Progenitor cell of endocrine pancreas (in vitro differentiated cells): ENCODE data around the gene SELENOW. TPM values are rescaled to one million over a fixed set of nuclear protein-coding genes. Genes with fewer than 3 reads are reported as not detected.

Experiments
- DNase-seq: peaks from one replicate; pipeline ENCODE4 v3.0.0; 2021; ENCODE audit warnings: low spot score; ENCODE audit not compliant: unreplicated experiment
- H3K27ac Mint-ChIP-seq: 2 replicates; pipeline ENCODE4 v1.8.0; 2021; ENCODE audit warnings: mild to moderate bottlenecking, moderate library complexity, mixed read lengths
- H3K27me3 Mint-ChIP-seq: 2 replicates; pipeline ENCODE4 v1.8.0; 2021; ENCODE audit warnings: mixed read lengths
- H3K36me3 Mint-ChIP-seq: 2 replicates; pipeline ENCODE4 v1.8.0; 2022; ENCODE audit warnings: mixed read lengths; ENCODE audit not compliant: insufficient read depth
- H3K4me1 Mint-ChIP-seq: 2 replicates; pipeline ENCODE4 v1.8.0; 2021; ENCODE audit warnings: low read depth, mixed read lengths
- H3K4me3 Mint-ChIP-seq: 2 replicates; pipeline ENCODE4 v1.8.0; 2021; ENCODE audit warnings: low read depth, mild to moderate bottlenecking, moderate library complexity, mixed read lengths
- H3K9me3 Mint-ChIP-seq: 2 replicates; pipeline ENCODE4 v1.8.0; 2021; ENCODE audit warnings: low read depth, mixed read lengths
- total RNA-seq: library from RNA; stranded (reverse); gene quantifications from 2 replicates; pipeline ENCODE4 v1.2.1, GENCODE V29; 2021
- TF ChIP-seq, protein P1 (sequence below): fragments of 200-600 bp; sonication (generic); IDR thresholded peaks from one replicate; pipeline ENCODE4 v1.5.0; 2021; ENCODE audit warnings: antibody characterized with exemption, mild to moderate bottlenecking; ENCODE audit not compliant: unreplicated experiment

The SELENOW gene
- total RNA-seq, 1 donor from 2014 or later, result 392 TPM

DNA sequence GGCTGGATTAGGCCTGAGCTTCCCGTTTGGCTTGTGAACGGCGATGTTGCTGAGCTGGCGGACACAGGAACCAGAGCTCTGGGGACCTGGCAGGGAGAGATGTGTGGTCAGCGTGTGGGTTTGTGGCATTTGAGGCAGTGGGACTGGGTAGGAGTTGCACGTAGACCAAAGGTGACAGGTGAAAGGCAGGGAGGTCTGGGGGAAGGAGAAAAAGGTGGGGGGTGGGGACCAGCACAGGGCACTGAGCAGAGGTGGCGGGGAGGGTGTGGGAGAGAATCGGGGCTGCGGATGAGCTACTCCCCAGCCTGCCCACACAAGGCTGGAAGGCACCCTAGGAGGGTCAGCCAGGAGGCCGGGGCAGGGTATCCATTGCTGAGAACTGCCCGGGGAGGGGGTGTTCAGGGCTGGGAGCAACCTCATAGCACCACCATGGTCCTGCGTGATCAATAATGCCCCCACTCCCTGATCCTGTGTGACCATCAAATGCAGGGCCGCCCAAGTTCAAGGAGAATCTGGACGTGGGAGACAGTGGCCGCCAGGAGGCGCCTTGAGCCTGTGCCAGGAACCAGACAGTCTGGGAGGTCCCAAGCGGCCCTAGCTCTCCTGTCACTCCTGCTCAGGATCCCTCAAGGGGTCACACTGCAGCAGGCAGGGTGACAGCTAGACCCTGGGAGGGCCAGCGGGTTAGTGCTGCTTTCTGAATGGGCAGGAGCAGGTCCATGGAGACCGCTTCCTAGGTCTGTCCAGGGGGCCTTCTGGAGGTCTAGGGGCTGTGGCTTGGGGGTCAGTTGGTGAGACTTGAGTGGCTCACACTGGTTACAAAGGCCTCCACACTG, 12.8 kb upstream of the SELENOW start:
- DNase-seq, result peak; percentile 66
- H3K36me3 Mint-ChIP-seq, result no peaks in the 10 kb centered on the region
- H3K27me3 Mint-ChIP-seq, result no peaks in the 10 kb centered on the region
- TF ChIP-seq, protein P1, sequence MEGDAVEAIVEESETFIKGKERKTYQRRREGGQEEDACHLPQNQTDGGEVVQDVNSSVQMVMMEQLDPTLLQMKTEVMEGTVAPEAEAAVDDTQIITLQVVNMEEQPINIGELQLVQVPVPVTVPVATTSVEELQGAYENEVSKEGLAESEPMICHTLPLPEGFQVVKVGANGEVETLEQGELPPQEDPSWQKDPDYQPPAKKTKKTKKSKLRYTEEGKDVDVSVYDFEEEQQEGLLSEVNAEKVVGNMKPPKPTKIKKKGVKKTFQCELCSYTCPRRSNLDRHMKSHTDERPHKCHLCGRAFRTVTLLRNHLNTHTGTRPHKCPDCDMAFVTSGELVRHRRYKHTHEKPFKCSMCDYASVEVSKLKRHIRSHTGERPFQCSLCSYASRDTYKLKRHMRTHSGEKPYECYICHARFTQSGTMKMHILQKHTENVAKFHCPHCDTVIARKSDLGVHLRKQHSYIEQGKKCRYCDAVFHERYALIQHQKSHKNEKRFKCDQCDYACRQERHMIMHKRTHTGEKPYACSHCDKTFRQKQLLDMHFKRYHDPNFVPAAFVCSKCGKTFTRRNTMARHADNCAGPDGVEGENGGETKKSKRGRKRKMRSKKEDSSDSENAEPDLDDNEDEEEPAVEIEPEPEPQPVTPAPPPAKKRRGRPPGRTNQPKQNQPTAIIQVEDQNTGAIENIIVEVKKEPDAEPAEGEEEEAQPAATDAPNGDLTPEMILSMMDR, result peak; percentile 91
- peaks cover 21% of the 10 kb centered on the region for H3K4me1 Mint-ChIP-seq
- H3K9me3 Mint-ChIP-seq, result peaks cover 2% of the 10 kb centered on the region
- H3K4me3 Mint-ChIP-seq, result no peak overlapping the region
- no peak overlapping the region for H3K27ac Mint-ChIP-seq

DNA sequence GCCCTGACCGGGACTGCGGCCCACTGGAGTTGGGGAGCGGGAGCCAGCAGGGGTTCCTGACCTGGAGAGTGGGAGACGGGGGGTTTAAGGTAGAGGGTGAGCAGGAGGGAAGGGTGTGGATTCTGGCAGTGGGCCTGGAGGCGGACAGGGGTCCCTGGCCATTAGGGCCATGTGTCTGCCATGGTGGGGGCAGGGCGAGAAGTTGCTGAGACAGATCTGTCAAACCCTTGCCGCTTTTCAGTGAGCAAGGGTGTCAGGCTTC, 12.2 kb upstream of the SELENOW start:
- Mint-ChIP-seq H3K27me3 (no peaks in the 10 kb centered on the region), H3K36me3 (no peaks in the 10 kb centered on the region), H3K4me1 (peaks cover 23% of the 10 kb centered on the region), H3K4me3 (no peak overlapping the region), H3K27ac (no peak overlapping the region), H3K9me3 (peaks cover 2% of the 10 kb centered on the region)
- no peak for DNase-seq
- TF ChIP-seq, protein P1, result no peak

DNA sequence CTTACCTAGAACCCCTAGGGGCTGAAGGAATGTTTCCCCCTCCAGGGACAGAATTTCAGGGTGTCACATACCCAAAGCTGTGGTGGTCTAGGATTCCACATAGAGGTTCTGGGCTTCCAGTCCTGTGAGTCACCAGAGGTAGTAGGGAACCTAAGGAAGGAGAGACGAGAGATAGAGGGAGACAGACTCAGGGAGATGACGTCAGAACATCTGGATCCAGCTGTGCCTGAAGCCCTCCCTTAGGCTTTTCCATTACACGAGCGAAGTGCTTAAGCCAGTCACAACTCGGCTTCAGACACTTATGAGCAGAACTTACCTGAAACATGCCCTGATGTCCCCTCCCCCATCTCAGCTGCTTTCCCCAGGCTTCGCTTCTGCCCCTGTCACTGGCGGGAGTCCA, 11.8 kb upstream of the SELENOW start:
- no peaks in the 10 kb centered on the region for H3K36me3 Mint-ChIP-seq
- TF ChIP-seq, protein P1, result no peak
- H3K4me3 Mint-ChIP-seq, result no peak overlapping the region
- H3K27ac Mint-ChIP-seq, result no peak overlapping the region
- H3K9me3 Mint-ChIP-seq, result peaks cover 2% of the 10 kb centered on the region
- H3K27me3 Mint-ChIP-seq, result no peaks in the 10 kb centered on the region
- H3K4me1 Mint-ChIP-seq, result peaks cover 26% of the 10 kb centered on the region
- DNase-seq, result no peak

DNA sequence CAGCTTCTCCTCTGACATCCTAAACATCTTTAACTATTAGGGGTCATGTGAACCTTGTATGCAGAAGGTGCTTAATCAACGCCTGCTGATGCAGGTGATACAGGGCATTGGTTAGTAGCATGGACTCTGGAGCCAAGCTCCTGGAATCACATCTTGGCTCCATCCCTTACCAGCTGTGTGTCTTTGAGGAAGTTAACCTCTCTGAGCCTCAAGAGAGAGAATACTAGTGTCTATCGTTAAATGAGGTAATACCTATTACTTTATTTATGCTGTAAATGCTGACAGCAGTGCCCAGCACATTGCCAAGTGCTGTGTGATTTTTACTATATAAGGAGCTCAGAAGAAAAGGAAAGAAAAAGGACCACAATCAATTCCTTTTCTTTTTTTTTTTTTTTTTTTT, 11.2 kb upstream of the SELENOW start:
- Mint-ChIP-seq H3K27ac (no peak overlapping the region), H3K36me3 (no peaks in the 10 kb centered on the region), H3K9me3 (peaks cover 2% of the 10 kb centered on the region), H3K4me3 (no peak overlapping the region), H3K27me3 (no peaks in the 10 kb centered on the region), H3K4me1 (peaks cover 26% of the 10 kb centered on the region)
- no peak for DNase-seq
- TF ChIP-seq, protein P1, result no peak

- peak overlapping the region; percentile 28 for H3K27ac Mint-ChIP-seq
- DNase-seq, result no peak
- no peak overlapping the region for H3K4me3 Mint-ChIP-seq
- no peaks in the 10 kb centered on the region for H3K27me3 Mint-ChIP-seq
- H3K9me3 Mint-ChIP-seq, result peaks cover 2% of the 10 kb centered on the region
- no peaks in the 10 kb centered on the region for H3K36me3 Mint-ChIP-seq
- peaks cover 25% of the 10 kb centered on the region for H3K4me1 Mint-ChIP-seq
- TF ChIP-seq, protein P1, result no peak
Measured at GRCh38 chr19:47768604-47769003, 9.9 kb upstream of the SELENOW start.
